CD4-positive, alpha-beta T cell treated with Interleukin-1 beta for 1 hour (primary cell): ENCODE results near the gene CYYR1.
A peak's percentile ranks its signal among the peaks of the same experiment; 100 is the strongest.
"Not testable (repeated sequence)": the region's sequence is repeated elsewhere in the genome, so short reads cannot be mapped to it uniquely, and the experiment has no call there.

Source experiments
- DNase-seq, 2 donors: peaks; one replicate each; pipeline ENCODE4 v3.0.0-alpha.2; 2020 to 2022

The CYYR1 gene

DNA sequence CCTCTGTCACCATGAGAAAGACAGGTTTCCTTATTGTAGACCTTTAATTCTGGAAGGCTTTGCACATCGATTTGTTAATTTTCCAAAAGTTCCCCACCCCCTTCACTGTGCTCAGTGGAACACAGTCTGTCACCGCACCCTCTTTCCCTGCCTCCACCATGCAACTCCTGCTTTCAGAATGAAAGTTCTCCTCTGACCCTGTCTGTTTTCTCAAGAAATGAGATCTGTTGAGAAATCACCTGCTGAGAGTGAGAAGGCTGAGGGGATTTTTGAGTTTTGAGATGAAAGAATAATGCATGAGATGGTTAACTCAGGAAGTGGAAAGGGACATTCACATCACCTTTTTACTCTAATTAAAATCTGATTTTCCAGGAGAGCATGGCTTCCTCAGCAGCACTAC, 99.6 kb downstream of the CYYR1 start:
- no peak for DNase-seq

DNA sequence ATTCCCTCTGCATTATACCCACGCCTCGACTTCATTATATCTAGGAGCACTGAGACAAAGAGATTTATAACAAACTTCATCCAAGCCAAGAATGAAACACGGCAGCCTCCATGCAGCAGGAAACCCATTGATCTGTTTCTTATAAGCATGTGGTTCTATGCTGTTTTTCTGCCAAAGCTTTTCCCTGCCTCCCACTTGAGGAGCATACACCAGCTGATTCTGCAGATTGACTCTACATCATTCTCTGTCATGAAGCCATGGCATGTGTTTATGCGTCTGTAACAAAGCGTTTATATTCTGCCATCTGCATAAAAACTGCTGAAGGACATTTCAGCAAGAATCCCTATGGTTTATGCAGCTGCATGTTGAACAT, 102.0 kb downstream of the CYYR1 start:
- DNase-seq: no peak

DNA sequence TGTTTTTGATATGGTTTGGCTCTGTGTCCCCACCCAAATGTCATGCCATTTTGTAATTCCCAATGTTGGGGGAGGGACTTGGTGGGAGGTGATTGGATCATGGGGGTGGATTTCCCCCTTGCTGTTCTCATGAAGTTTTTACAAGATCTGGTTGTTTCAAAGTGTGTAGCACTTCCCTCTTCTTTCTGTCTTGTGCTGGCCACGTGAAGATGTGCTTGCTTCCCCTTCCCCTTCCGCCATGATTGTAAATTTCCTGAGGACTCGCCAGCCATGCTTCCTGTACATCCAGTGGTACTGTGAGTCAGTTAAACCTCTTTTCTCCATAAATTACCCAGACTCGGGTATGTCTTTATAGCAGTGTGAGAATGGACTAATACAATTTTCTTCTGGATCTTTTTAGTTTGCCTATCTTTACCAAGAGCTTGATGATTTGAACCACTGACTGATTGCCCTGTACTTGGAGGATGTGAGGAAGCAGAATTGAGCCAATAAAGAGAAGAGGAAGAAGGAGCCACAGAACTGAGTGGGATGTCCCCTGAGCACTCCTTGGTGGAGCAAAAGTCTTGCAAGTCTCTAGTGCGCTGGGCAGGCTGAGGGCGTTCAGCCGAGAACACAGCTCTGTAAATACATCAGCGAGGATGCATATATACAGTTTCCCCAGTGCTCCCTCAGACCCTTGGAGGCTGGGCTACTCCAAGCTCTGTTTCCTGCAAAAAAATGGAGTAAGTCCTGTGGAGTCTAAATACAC, 102.6 kb downstream of the CYYR1 start:
- DNase-seq: peak in 1 of 2 donors; percentile 3

- peak in 1 of 2 donors; percentile 5 for DNase-seq
Measured at GRCh38 chr21:26469789-26470188, 103.3 kb downstream of the CYYR1 start.

DNA sequence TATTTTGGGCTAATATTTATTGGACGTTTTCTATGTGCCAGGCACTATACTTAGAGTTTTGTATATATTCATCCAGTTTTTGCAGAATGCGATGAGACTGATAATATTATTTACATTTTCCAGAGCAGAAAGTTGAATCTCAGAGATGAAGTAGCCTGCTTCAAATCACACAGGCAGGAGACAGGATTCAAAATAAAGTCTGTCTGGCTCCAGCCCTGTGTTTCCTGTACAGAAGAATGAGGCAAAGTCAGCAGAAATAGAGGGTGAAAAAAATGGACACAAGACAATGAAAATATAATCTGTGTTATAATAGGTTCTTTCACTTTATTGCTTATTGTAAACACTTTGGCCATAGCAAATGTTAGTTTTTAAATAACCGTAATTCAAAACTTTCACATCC, 107.2 kb downstream of the CYYR1 start:
- DNase-seq: no peak

DNA sequence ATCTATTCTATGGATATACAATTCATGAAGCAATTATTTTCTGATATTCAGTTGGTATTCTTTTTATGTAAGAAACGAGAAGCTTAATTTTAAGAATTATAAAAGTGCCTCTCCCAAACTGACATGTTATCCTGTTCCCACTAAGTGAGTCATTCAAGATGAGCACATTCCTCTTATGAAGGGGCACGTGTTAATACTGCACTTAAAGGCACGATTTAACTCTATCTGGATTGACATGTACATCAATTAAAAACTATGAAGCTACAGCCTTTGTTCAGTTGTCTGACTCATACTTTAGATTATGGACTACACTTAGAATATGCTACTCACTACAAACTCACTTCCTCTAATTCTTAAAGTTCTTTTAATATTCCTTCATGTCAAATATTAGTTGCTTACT, 111.6 kb downstream of the CYYR1 start:
- DNase-seq: no peak

- no peak for DNase-seq
Measured at GRCh38 chr21:26460621-26461020, 112.5 kb downstream of the CYYR1 start.

- DNase-seq: not testable (repeated sequence)
Measured at GRCh38 chr21:26458854-26459253, 114.2 kb downstream of the CYYR1 start.

DNA sequence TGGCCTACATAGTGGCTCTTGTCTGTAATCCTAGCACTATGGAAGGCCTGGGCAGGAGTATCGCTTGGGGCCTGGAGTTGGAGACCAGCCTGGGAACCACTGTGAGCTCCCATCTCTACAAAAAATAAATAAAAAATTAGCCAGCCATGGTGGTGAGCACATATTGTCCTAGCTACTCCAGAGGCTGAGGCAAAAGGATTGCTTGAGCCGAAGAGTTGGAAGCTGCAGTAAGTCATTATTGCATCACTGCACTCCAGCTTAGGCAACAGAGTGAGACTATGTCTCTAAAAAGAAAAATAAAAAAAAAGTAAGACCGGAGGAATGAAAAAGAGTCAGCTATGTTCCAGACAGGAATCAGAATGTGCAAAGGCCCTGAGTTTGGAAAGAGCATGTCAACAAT, 115.3 kb downstream of the CYYR1 start:
- DNase-seq: no peak

DNA sequence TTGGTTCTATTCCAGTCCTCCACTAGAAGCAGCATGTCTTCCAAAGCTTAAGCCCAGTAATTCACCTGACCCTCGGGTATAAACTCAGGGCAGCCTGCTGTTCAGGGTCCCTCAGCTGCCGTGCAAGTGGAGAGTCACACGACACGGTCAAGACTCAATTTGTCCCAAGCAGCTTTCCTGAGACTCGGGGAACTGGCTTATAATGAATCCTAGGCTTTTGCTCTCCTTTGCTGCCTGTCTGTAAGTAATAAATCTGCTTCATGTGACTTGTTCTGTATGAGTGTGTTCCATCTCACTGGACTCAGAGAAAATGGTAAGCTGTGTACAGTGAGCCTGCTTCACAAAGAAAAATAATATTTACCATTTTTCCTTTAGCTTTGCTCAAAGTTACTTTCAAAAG, 119.8 kb downstream of the CYYR1 start:
- DNase-seq: no peak

GRCh38 chr21:26451081-26451740, 121.9 kb downstream of the CYYR1 start:
- DNase-seq: no peak

DNA sequence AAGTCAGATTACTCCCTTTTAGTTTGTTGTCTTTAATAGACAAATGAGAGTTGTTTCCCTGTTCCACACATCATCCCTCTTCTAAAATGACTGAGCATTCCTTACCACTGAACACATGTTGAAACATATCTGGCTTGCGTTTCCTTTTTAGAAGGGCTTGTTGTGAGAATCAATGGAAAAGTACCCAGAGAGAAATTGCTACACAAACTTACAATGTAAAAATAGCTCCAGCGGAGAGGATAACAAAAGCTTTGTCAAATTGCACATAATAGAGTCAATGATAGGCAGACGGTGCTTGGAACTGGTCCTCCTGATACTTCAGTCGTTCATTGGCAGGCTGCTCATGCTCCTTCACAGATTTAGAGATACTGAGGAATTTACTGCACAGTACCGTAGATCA, 123.9 kb downstream of the CYYR1 start:
- DNase-seq: no peak

DNA sequence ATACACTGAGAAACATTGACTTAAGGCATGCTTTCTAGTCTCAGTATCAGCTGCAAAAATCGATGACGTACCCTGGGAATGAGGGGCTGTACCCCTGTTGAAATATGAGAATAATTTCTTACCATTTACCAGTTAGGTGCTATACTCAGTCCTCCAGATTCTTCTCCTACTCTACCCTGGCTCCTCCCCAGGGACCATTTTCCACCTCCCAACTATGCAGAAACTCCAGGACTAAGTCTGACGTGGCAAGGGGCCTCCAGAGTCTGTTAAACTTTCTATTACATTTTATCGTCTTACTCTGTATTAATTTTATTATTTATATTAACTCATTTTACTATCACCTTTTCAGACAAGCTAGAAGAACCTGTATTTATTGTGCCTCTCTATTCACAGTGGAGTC, 124.3 kb downstream of the CYYR1 start:
- DNase-seq: no peak

- no peak for DNase-seq
Measured at GRCh38 chr21:26447932-26448475, 125.1 kb downstream of the CYYR1 start.

DNA sequence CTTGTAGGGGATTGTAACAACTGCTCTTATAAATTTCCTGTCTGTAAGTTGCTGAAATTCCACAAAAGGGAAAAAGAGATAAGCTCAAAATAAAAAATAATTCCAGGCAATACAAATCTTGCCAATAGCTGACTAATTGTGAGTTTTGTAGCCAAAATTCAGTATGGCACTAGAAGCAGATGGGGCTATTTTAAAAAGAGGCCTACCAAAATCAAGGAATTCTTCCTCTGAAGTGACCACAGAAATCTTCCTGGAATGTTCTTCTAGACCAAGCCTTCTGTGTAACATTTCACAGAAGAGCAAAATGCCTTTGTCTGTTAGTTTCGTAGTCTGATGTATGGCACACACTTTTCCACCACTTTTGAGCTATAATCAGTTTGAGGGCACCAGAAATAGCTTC, 127.6 kb downstream of the CYYR1 start:
- no peak for DNase-seq

GRCh38 chr21:26444646-26445045, 128.4 kb downstream of the CYYR1 start:
- no peak for DNase-seq

DNA sequence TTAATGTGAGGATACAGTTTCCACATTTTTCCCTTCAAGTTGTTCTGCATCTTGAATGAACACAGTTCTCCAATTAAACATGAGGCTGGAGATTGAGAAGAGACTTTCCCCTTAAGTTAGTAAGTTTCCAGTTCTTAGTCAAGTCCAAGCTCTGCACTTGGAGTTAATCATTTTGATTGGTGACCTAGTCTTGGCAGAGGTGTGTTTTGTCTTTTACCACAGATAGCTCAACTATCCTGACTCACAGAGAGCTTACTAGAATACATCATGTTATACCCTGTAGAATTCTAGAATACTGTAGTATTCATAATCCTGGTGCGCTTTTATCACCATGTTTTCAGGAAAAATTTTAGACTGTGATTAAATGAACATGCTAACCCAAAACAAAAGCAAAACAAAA, 129.2 kb downstream of the CYYR1 start:
- no peak for DNase-seq

DNA sequence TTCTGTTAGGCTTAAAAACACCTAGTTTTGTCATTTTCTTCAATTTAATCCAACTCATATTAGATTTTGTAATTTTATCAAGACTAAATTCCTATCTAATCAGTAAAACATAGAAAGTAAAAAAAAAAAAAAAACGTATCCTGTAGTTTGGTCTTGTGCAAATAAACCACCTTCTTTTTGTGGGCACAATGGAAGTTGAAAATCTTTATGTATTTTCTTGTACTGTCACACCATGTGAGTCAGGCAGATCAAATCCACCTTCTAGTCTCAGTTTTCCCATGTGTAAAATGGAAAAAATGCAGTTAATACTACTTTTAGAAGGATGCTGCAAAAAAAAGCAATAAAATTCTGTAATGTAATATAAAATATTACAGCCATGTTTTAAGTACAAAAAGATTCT, 129.8 kb downstream of the CYYR1 start:
- DNase-seq: no peak

GRCh38 chr21:26441149-26441548, 131.9 kb downstream of the CYYR1 start:
- DNase-seq: no peak

DNA sequence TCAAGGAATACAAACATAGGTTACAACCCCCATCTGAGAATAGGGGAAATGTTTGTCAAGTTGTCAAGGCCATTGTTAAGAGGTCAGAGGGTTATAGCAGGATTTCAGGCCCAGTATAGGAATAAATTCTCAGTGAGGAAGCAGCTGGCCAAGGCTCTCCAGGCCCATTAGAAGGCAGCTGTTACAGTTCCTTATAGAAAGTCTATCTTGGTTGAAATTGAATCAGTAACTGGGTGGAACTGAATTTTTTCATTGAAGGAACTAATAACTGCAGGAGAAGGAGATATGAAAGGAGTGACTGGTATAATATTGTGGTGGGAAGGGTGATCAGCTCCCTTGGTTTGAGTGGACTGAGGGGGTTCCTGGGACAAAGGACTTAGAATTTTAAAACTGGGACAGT, 134.1 kb downstream of the CYYR1 start:
- DNase-seq: no peak

GRCh38 chr21:26437326-26438009, 135.6 kb downstream of the CYYR1 start:
- no peak for DNase-seq

GRCh38 chr21:26433386-26433785, 139.7 kb downstream of the CYYR1 start:
- no peak for DNase-seq

- DNase-seq: no peak
Measured at GRCh38 chr21:26432410-26432809, 140.7 kb downstream of the CYYR1 start.

DNA sequence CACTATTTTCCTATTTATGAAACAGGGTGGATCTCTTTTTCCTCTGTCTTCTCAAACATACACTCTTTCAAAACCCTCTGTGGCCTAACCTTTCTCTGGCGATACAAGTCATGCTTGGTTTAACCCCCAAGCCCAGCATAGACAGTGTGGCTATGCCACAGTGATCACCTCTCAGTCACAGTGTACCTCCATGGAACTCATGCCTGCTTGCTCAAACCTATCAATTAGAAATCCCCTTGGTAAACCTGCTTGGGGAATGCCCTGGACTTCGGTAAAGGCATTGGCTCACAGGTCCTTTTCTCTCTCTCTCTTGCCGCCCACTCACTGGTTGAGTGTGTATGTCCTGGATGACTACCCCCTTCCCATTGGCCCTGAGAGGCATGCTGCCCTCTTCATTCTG, 147.5 kb downstream of the CYYR1 start:
- no peak for DNase-seq
